ENCODE results near the gene GSS. TPM values are rescaled to one million over a fixed set of nuclear protein-coding genes. Genes with fewer than 3 reads are reported as not detected.
A peak's percentile ranks its signal among the peaks of the same experiment; 100 is the strongest.

GSS gene
- total and polyA plus RNA-seq, 11 donors: 17.8 to 38.7 (median 27.6) TPM

GRCh38 chr20:34953960-34954359 lies 1.6 kb downstream of the GSS start:
- intact Hi-C loops (cut with DNase I): loop anchor here in 3 of 10 donors (2.0 to 10.0 kb wide), 3 partner anchors 42 to 141 kb away; partner anchors contain the start of gene TRPC4AP (in 1 of the 3)
- peaks cover 0 to 15% (median 0%) of the 10 kb centered on the region in 9 donors for H3K36me3 ChIP-seq
- H3K4me3 ChIP-seq: no peak overlapping the region
- ATAC-seq: no peak
- peak overlapping the region in 8 of 12 donors; percentile 23 to 95 (median 78) for H3K27ac ChIP-seq
- TF ChIP-seq POLR2A (IDR thresholded peaks at IDR 0.05): no peak
- TF ChIP-seq CTCF (IDR thresholded peaks at IDR 0.05): no peak
- no peaks in the 10 kb centered on the region for H3K9me3 ChIP-seq
- WGBS, 4 donors: 87 to 92% (median 91%) methylated on average over 7 of the region's 7 CpGs
- peaks cover 0 to 31% (median 20%) of the 10 kb centered on the region in 12 donors for H3K4me1 ChIP-seq
- H3K27me3 ChIP-seq: no peaks in the 10 kb centered on the region
- no peak for DNase-seq

GRCh38 chr20:34952671-34953070 lies 2.9 kb downstream of the GSS start:
- Histone ChIP-seq H3K4me3 (no peak overlapping the region), H3K27me3 (no peaks in the 10 kb centered on the region), H3K36me3 (peaks cover 0 to 20% (median 2%) of the 10 kb centered on the region in 9 donors), H3K4me1 (peaks cover 0 to 31% (median 20%) of the 10 kb centered on the region in 12 donors), H3K27ac (peak overlapping the region in 9 of 12 donors; percentile 7 to 94 (median 61)), H3K9me3 (no peaks in the 10 kb centered on the region)
- intact Hi-C loops (cut with DNase I): loop anchor here in 1 of 10 donors (5.0 to 10.0 kb wide), 2 partner anchors 40 to 142 kb away; partner anchors contain the start of gene TRPC4AP
- 67 to 81% (median 72%) methylated on average over 5 of the region's 5 CpGs for WGBS, 4 donors
- DNase-seq: no peak
- TF ChIP-seq CTCF (IDR thresholded peaks at IDR 0.05) (no peak), POLR2A (IDR thresholded peaks at IDR 0.05) (no peak)
- no peak for ATAC-seq

- DNase-seq: peak in 2 of 5 donors; percentile 30 to 51
- Histone ChIP-seq H3K27me3 (no peaks in the 10 kb centered on the region), H3K27ac (peak overlapping the region in 9 of 12 donors; percentile 7 to 94 (median 61)), H3K36me3 (peaks cover 0 to 25% (median 2%) of the 10 kb centered on the region in 9 donors), H3K9me3 (no peaks in the 10 kb centered on the region), H3K4me1 (peaks cover 0 to 31% (median 20%) of the 10 kb centered on the region in 12 donors), H3K4me3 (no peak overlapping the region)
- 54 to 61% (median 61%) methylated on average over 8 of the region's 8 CpGs for WGBS, 4 donors
- intact Hi-C loops (cut with DNase I): loop anchor here in 1 of 10 donors (5.0 to 10.0 kb wide), 2 partner anchors 39 to 143 kb away; partner anchors contain the start of gene TRPC4AP
- no peak for TF ChIP-seq POLR2A (IDR thresholded peaks at IDR 0.05)
- TF ChIP-seq CTCF (IDR thresholded peaks at IDR 0.05): peak in 2 of 12 donors; percentile 6 to 10
- no peak for ATAC-seq
These were observed 4.0 kb downstream of the GSS start for GRCh38 chr20:34951652-34952051.

GRCh38 chr20:34951252-34951651 lies 4.4 kb downstream of the GSS start:
- 92 to 95% (median 94%) methylated on average over 2 of the region's 2 CpGs for WGBS, 4 donors
- Histone ChIP-seq H3K9me3 (no peaks in the 10 kb centered on the region), H3K4me1 (peaks cover 0 to 30% (median 19%) of the 10 kb centered on the region in 12 donors), H3K27me3 (no peaks in the 10 kb centered on the region), H3K27ac (peak overlapping the region in 7 of 12 donors; percentile 11 to 94 (median 65)), H3K4me3 (no peak overlapping the region), H3K36me3 (peaks cover 0 to 29% (median 2%) of the 10 kb centered on the region in 9 donors)
- TF ChIP-seq POLR2A (IDR thresholded peaks at IDR 0.05) (no peak), CTCF (IDR thresholded peaks at IDR 0.05) (no peak)
- ATAC-seq (no peak), DNase-seq (no peak)
- intact Hi-C loops (cut with DNase I): loop anchor here in 1 of 10 donors (5.0 to 10.0 kb wide), 2 partner anchors 39 to 144 kb away; partner anchors contain the start of gene TRPC4AP

Data from heart left ventricle (tissue), 16 donors.